GM12872 (cell line): Measurements from ENCODE around the gene DNAL4.

Source experiments
- CTCF ChIP-seq: IDR thresholded peaks from 3 replicates; pipeline ENCODE4 v1.5.1; 2011; ENCODE audit warnings: low read depth, mild to moderate bottlenecking, low read length, moderate library complexity; ENCODE audit not compliant: insufficient read depth

The DNAL4 gene

GRCh38 chr22:38793721-38794466, at the start of gene DNAL4:
DNAL4 (minus strand) TSS chr22:38794143; CDS start chr22:38782731, 11,412 bp downstream.
- TF ChIP-seq CTCF, result no peak

- 0 out of 3 replicates have a peak, but pooled peaks have one; percentile 7 for TF ChIP-seq CTCF
Observed at GRCh38 chr22:38843201-38843656, 49.3 kb upstream of the DNAL4 start.

GRCh38 chr22:38842512-38843200, 48.7 kb upstream of the DNAL4 start:
- no peak for TF ChIP-seq CTCF

- TF ChIP-seq CTCF, result no peak
Observed at GRCh38 chr22:38841635-38842034, 47.7 kb upstream of the DNAL4 start.

GRCh38 chr22:38841211-38841610, 47.3 kb upstream of the DNAL4 start:
- no peak for TF ChIP-seq CTCF

- TF ChIP-seq CTCF, result no peak
Observed at GRCh38 chr22:38840129-38840528, 46.2 kb upstream of the DNAL4 start.

- no peak for TF ChIP-seq CTCF
Observed at GRCh38 chr22:38839686-38840085, 45.7 kb upstream of the DNAL4 start.
